GM12874 (cell line): ENCODE data around the gene LIMA1.

ENCODE experiments used
- TF ChIP-seq, protein P1 (sequence below): IDR thresholded peaks from 2 replicates; pipeline ENCODE4 v1.5.1; 2011; ENCODE audit warnings: low read depth, mild to moderate bottlenecking, control low read depth, low read length, moderate library complexity; ENCODE audit not compliant: insufficient read depth

The LIMA1 gene

GRCh38 chr12:50283229-50283923, at the start of gene LIMA1:
TSS of gene LIMA1 (minus strand) at chr12:50283520. CDS start at chr12:50248751, 34,769 bp downstream.
- TF ChIP-seq, protein P1, sequence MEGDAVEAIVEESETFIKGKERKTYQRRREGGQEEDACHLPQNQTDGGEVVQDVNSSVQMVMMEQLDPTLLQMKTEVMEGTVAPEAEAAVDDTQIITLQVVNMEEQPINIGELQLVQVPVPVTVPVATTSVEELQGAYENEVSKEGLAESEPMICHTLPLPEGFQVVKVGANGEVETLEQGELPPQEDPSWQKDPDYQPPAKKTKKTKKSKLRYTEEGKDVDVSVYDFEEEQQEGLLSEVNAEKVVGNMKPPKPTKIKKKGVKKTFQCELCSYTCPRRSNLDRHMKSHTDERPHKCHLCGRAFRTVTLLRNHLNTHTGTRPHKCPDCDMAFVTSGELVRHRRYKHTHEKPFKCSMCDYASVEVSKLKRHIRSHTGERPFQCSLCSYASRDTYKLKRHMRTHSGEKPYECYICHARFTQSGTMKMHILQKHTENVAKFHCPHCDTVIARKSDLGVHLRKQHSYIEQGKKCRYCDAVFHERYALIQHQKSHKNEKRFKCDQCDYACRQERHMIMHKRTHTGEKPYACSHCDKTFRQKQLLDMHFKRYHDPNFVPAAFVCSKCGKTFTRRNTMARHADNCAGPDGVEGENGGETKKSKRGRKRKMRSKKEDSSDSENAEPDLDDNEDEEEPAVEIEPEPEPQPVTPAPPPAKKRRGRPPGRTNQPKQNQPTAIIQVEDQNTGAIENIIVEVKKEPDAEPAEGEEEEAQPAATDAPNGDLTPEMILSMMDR: no peak

DNA sequence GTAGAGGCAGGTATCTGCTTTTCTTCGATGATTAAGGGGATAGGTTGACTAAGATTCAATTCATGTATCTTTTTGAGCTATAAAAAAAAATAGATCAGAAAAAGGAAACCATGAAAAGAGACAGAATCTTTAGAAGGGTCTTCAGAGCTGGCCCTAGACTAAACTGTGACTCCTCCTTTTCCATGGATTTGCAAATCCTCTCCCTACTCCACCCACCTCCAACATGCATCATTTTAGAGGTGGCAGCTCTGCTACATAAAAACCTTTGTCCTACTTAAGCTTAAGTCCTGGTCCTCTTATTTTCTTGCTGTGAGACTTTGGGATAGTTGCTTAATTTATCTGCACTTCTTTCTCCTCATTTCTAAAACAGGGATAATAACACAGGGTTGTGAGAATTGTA, 48.4 kb upstream of the LIMA1 start:
- TF ChIP-seq, protein P1: no peak

DNA sequence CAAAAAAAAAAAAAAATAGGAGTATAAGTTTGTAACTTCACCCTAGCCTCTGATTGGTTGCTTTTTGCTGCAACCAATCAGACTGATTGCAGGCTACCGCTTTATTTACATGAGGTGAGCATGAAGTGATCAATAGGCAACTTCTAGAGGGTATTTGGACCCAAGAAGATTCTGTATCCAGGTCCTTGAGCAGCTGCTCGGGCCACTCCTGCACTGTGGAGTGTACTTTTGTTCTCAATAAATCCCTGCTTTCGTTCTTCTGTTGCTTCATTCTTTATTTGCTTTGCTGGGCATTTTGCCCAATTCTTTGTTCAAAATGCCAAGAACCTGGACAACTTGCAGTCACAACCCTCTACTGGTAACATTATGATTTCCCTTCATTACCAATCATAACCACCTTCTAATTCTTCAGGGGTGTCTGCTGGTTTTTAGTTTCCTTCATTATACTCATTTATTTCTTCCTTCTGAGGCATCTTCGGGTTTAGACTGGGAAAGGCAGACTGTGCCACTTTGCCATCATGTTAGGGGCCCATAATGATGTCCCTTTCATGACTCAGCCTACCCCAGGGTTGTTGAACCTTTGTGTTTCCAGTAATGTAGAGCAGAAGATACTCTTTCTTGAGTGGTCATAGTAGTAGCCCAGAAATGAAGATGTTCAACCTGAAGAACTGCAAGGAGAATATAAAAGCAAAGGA, 43.4 kb upstream of the LIMA1 start:
- TF ChIP-seq, protein P1: no peak

DNA sequence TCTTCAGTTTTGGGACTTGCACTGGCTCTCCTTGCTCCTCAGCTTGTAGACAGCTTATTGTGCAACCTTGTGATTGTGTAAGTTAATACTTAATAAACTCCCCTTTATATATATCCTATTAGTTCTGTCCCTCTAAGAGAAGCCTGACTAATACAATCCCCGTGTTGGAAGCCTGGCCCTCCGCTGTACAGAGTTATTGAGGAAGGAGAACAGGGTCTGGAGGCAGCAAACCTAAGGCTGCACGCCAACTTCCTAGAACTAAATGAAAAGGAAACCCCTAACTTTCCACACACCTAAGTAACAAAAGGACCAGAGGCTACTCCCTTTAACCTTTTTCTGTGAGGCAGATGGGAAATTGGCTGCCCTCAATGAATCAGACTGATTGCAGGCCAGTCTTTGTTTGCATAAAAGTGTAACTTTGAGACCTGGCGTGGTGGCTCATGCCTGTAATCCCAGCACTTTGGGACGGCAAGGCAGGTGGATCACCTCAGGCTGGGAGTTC, 42.6 kb upstream of the LIMA1 start:
- TF ChIP-seq, protein P1: no peak

- TF ChIP-seq, protein P1: no peak
Observed at GRCh38 chr12:50322206-50322605, 38.9 kb upstream of the LIMA1 start.

DNA sequence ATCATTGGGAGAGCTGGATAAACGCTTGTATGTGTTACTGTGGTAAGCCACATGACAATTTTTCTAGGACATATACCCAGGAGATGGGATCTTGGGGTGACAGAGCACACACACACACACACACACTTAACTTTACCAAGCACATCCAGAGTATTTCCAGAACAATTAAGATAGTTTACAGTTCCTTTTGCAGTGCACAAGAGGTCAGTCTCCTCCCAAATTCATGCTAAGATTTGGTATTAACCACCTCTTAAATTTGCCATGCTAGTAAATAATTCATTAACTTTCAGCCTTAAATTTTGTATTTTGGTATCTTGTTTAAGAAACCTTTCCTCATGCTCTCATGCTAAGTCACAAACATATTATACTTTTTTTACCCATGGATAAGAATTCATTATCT, 33.9 kb upstream of the LIMA1 start:
- TF ChIP-seq, protein P1: no peak

GRCh38 chr12:50315803-50316202, 32.5 kb upstream of the LIMA1 start:
- TF ChIP-seq, protein P1: no peak
